ENCODE results near the gene ELP1.
"Not testable (repeated sequence)": the region's sequence is repeated elsewhere in the genome, so short reads cannot be mapped to it uniquely, and the experiment has no call there.

DNA sequence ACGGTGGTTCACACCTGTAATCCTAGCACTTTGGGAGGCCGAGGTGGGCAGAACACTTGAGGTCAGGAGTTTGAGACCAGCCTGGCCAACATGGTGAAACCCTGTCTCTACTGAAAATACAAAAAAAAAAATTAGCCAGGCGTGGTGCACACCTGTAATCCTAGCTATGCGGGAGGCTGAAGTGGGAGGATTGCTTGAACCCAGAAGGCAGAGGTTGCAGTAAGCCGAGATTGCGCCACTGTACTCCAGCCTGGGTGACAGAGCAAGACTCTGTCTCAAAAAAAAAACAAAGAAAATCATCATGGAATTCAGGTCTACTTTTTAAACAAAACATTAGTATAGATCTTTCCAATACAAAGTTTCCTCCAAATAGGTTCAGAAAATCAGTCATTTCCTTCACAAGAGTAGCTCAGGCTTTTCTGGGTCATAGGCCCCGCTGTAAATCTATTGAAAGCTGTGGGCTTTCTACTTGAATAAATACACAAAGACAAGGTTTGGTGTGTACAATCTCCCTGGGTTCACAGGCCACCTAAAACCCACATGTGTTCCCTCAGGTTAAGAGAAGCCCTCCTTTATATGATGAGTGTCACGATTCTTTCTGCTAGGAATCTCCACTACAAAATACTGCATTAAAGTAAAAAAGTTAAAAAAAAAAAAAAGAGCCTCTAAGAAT, 34.8 kb downstream of the ELP1 start:
- TF ChIP-seq, protein P1, sequence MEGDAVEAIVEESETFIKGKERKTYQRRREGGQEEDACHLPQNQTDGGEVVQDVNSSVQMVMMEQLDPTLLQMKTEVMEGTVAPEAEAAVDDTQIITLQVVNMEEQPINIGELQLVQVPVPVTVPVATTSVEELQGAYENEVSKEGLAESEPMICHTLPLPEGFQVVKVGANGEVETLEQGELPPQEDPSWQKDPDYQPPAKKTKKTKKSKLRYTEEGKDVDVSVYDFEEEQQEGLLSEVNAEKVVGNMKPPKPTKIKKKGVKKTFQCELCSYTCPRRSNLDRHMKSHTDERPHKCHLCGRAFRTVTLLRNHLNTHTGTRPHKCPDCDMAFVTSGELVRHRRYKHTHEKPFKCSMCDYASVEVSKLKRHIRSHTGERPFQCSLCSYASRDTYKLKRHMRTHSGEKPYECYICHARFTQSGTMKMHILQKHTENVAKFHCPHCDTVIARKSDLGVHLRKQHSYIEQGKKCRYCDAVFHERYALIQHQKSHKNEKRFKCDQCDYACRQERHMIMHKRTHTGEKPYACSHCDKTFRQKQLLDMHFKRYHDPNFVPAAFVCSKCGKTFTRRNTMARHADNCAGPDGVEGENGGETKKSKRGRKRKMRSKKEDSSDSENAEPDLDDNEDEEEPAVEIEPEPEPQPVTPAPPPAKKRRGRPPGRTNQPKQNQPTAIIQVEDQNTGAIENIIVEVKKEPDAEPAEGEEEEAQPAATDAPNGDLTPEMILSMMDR (IDR thresholded peaks at IDR 0.05; ENCODE audit: insufficient read depth, low read length): not testable (repeated sequence)
- TF ChIP-seq GABPA (IDR thresholded peaks at IDR 0.05; ENCODE audit: low read depth): not testable (repeated sequence)
- TF ChIP-seq, protein P2, sequence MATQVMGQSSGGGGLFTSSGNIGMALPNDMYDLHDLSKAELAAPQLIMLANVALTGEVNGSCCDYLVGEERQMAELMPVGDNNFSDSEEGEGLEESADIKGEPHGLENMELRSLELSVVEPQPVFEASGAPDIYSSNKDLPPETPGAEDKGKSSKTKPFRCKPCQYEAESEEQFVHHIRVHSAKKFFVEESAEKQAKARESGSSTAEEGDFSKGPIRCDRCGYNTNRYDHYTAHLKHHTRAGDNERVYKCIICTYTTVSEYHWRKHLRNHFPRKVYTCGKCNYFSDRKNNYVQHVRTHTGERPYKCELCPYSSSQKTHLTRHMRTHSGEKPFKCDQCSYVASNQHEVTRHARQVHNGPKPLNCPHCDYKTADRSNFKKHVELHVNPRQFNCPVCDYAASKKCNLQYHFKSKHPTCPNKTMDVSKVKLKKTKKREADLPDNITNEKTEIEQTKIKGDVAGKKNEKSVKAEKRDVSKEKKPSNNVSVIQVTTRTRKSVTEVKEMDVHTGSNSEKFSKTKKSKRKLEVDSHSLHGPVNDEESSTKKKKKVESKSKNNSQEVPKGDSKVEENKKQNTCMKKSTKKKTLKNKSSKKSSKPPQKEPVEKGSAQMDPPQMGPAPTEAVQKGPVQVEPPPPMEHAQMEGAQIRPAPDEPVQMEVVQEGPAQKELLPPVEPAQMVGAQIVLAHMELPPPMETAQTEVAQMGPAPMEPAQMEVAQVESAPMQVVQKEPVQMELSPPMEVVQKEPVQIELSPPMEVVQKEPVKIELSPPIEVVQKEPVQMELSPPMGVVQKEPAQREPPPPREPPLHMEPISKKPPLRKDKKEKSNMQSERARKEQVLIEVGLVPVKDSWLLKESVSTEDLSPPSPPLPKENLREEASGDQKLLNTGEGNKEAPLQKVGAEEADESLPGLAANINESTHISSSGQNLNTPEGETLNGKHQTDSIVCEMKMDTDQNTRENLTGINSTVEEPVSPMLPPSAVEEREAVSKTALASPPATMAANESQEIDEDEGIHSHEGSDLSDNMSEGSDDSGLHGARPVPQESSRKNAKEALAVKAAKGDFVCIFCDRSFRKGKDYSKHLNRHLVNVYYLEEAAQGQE (IDR thresholded peaks at IDR 0.05; ENCODE audit: insufficient replicate concordance, low read depth): not testable (repeated sequence)

Data from HL-60 (cell line).